Globus pallidus (tissue), 1 donor: Measurements from ENCODE around the gene CDCA5.

ENCODE experiments used
- DNase-seq: peaks from one replicate; pipeline ENCODE4 v3.0.0-alpha.2; 2015; ENCODE audit warnings: low spot score

The CDCA5 gene

DNA sequence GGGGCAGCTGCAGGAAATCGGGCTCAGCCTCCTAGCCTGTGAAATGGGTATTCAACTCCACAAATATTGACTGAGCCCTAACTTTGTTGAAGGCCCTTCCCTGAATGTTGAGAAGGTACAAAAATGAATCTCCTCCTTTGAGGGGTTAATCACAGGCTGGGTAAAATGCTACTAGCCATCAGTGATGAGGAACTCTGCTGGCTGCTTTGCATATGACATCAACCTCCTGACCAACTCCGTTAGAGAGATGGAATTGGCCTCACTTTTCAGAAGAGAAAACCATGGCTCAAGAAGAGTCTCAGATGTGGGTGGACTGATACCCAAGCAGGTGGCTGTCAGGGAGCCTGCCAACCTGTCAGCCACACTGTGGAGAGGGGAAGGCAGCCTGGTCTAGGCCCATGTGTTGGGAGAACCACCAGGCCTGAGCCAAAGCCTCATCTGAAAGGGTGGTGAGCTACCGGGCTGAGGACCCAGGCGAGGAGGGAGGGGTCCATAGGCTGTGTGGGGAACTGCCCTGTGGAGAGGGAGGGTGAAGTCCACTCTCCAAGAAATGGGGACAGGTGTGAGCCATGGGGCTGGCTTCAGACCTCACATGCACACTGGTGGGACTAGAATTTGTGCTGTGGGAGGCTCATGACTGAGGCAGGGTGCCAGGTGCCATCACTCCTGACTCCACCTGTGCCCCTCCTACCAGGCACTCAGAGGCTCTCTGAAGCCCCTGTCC lies 11.8 kb downstream of the CDCA5 start:
- no peak for DNase-seq

DNA sequence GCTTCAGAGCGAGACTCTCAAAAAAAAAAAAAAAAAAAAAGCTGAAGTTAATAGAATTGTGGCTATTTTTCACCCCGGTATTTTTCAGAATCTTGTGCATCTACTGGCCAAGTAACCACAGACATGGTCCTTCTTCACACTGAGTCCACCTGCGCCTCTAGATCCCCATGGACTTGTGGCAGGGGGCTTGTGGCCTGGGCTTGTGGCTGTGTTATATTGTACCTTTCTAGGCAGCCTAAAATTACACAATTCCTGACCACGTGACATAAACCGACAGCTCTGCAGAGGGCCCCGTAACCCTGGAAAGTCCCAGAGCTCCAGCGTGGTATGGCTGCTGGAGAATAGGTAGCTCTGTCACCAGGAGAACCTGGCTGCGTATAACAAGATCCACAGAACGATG lies 14.6 kb downstream of the CDCA5 start:
- DNase-seq = no peak

DNA sequence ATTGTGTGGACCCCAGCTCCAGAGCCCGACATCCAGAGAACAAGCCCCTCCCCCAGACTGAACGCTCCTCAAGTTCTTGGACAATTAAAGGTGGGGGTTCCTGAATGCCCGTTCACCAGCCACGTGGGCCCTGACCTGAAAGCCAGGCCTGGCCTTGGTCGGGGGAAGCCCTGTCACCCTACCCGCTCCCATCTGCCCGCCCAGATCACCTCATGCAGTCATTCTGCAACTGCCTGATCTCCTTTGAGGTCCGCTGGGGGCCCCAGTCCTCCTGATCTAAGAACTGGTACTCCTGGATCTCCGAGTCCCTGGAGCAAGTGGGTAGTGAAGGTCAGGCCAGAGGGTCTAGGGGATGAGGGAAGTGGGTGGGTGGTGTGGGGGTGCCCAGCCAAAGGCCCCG lies 16.4 kb downstream of the CDCA5 start:
- DNase-seq = no peak

DNA sequence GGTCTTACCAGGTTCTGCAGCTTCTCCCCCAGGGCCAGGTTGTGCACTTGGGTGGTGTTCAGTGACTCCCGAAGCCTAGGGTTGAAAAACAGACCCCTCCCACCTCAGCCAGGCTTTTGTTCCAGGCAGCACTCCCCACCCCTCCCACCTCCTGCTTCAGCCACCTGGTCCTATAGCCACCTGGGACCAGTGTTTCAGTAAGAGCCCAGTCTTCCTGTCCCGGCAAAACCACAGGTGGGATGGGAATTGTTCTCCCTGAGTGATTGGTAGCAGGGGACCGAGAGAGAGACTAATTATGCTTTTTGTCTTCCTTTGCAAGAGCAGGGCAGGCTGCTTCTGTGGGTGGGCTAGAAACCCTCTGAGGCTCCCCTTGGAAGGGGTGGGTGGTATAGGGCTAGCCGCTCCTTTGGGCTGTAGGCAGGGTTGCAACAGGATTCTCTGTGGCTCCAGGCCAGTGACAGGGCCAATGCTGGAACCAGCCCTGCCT lies 17.0 kb downstream of the CDCA5 start:
- no peak for DNase-seq

DNA sequence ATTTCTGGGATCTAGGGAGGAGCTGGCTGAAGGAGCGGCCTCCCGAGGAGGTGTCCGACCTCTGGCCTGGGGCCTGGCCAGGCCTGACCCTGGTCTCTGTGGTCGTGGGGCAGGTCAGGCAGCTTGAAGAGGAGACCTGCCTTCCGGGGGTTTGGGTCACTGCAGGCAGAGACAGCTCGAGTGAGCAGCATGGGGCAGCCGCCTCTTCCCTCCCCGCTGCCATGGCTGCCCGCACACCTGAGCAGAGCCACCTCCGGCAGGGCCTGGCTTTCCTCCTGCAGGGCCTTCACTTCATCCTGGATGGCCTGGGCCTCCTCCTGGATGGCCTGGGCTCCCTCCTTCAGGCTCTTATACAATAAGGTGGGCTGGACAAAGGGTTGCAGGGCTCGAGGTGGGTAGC lies 17.5 kb downstream of the CDCA5 start:
- DNase-seq = no peak

DNA sequence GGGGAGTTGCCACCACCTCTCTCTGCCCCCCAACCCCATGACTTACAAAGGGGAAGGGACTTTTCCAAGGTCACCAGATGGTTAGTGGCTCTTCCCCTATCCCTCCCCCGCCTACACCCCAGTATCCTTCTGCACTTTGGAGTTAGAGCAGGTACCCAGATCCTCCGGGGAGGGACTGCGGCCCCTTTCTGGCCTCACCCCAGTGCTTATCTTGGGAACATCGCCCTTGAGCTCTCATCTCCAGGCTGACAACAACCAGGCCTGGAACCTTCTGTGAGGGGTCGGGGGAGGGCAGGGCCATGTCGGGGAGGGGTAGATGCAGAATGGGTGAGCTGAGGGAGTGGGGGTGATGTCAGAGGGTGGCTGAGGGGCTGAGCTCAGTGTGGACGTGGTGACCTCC lies 18.0 kb downstream of the CDCA5 start:
- no peak for DNase-seq

DNA sequence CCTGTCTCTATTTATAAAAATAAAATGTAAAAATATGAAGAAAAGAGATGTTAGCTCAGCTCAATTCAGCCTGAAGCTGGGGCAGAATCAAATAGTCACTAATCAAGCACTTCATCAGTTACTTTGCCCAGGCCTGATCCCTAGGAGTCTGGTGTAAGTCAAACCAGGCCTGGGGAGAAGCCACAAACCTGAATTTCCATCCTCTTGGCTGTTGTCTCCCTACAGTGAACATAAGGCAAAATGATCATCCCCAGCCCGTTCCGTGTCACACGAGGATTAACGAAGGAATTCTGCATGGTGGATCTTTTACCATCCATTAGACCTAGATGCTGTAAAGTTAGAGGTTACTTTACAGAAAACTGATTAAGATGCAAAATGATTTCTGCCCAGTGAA lies 19.0 kb downstream of the CDCA5 start:
- no peak for DNase-seq

DNA sequence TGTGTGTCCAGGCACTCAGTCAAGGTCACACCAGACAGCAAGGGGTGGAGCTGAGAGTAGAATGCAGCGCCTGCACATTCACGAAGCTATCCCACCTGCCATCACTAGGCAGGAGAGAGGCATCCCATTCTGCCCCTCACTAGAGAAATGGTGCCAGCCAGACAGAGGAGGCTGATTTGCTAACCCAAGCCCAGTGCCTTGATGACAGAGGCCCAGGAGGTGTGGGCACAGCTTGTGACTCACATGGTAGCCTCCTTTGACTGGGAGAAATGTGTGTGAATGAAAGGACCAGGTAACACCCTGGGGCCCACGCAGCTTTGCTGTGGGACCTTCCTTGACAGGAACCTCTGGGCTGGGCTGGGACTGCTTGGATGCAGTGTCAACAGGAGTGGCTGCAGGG lies 20.3 kb downstream of the CDCA5 start:
- DNase-seq = no peak

DNA sequence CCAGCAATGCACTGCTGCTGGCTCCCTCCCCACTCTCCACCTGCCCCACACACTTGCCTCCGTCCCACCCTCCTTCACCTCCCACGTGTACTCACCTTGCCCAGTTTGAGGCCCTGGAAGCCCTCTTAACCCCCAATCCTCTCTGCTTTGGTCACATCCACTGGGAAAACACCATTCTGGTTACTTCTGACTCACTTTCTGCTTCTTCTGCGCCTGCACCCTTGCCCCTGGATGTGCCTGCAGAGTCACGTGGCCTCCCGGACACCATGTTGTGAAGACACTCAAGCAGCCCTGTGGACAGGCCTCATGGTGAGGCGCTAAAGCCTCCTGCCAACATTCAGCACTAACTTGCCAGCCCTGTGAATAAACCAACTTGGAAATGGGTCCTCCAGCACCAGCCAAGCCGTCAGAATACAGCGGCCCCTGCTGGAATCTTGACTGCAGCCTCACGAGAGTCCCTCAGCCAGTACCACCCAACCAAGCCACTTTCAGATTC lies 22.9 kb downstream of the CDCA5 start:
- no peak for DNase-seq

DNA sequence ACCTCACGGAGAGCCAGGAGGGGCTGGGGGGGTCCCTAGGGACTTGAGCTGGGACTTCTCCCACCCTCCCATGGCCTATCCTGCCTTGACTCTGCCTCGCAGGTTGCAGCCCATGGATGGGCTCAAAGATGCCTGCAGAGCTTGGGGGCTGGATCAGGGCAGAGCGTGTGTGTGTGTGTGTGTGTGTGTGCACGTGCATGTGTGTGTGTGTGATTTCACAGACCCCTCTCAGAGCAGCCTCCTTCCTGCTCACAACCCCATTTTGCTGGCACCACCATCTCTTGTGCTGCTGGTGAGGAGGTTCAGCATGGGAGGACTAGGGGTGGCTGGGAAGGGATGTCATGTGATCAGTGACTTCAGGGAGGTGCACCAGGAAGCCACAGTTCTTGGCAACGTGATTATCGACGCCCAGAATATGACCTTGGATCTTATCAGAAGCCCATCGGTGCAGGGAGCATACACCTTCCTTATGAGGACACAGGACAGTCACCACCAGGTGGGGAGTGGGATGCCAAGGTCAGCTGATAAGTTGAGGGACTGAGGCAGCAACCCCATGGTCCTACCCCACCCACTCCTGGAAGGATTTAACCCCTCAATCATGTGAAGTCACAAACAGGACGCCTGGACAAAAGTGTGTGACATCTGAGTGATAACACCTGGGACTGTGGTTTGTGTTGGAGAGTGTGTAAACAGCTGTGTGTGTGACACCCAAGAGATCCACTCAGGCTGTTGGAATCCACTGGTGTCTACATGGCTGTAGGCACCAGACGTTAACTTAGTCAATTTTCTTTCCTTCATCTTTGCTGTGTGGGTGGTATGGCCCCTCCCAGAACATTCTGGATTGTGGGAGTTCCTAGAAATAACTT lies 23.6 kb downstream of the CDCA5 start:
- no peak for DNase-seq

DNA sequence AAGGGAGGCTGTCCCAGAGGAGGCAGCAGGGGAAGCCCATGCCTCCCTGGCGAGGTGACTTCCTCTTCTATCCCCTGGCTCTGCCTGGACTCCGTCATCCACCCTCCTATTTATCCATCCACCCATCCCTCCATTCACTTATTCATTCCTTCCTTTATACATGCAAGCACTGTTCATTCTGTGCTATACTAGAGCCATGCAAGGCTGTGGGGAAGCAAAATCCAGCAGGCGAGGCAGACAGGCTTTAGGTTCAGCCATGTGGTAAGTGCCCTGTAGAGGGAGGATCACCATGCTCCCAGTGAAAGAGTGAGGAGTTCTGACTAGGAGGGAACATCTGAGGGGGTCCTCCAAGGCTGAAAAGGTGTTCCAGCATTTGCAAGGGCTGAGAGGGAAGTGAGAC lies 24.3 kb downstream of the CDCA5 start:
- DNase-seq = no peak

DNA sequence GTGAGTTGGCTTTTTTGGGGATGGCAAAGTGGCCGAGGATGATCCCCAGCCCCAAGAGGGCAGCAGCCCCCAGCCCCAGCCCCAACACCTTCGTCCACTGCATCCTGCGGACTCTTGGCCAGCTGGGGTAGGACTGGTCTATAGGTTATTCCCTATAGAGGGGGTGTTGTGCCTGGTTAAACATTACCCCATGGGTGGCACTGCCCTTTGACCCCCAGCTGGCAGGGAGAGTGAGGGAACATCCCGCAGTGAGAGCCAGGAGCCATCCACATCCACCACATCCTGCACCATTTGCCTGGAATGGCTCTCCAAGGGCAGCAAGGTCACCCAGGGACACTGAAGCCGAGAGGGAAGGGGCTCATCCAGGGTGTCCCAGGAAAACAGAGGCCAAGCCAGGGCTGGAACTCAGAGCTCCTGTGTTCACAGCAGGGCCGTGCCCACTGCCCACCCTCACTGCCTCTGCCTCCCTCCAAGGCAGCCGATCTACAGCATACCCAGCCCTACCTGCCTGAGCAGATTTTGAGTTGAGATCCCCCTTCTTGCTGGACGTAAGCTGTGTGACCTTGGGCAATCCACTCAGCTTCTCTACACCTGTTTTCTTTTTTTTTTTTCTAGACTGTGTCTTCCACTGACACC lies 25.3 kb downstream of the CDCA5 start, which contains the start of gene NAALADL1:
NAALADL1 (minus strand) TSS at position 135 of the 636 bp plus-strand sequence; CDS start at position 103, 32 bp downstream.
- no peak for DNase-seq

DNA sequence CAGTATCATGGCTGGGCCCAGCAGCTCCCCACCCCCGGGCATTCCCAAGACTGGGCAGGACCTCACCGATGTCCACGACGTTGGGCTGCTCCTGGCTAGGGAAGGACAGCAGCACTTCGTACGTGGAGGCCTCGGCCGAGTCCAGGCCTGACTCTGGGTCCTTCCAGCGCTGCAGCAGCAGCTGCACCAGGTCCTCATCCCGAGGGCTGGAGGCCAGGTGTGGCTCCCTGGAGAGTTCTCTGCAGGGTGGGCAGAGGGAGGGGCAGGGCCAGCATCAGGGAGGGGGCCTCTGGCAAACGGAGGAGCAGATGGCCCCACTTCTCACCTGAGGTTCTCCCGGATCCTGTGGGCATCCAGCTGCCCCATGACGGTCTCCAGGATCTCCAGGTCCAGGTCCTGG lies 25.8 kb downstream of the CDCA5 start:
- DNase-seq = no peak

DNA sequence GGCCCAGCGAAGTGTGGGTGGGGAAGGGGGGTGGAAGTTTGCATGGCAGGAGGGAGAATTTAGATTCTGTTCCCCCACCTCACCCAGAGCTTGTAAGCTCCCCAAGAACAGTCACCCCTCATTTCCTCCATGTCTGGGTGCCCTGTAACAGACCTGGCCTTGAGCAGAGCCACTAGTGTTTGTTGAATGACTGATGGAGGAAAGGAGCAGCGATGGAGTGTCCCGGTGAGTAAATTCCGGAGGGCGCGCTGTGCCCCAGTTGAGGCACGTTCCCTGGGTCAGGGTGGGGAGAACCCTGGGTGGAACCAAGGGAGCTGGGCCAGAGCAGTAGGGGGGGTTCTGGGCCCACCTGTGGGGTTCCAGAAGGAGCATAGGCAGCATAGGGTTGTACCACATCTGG lies 26.3 kb downstream of the CDCA5 start:
- DNase-seq = no peak

DNA sequence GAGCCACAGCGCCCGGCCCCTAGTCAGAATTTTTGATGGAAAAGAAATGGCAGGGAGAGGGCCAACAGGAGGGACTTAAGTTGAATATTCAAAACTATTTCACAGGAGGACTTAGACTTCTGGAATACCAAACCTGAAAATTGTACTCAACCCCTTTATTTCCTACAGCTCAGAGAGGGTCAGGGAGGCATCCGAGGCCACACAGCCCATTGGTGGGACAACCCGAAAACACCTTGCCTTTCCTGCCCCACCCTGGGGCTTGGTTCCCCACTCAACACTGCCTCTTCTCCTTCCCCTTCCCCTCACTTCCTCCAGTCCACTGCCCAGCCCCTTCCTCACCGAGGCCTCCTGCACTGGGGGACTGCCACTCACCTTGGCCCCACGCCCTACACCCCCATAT lies 26.8 kb downstream of the CDCA5 start:
- no peak for DNase-seq

DNA sequence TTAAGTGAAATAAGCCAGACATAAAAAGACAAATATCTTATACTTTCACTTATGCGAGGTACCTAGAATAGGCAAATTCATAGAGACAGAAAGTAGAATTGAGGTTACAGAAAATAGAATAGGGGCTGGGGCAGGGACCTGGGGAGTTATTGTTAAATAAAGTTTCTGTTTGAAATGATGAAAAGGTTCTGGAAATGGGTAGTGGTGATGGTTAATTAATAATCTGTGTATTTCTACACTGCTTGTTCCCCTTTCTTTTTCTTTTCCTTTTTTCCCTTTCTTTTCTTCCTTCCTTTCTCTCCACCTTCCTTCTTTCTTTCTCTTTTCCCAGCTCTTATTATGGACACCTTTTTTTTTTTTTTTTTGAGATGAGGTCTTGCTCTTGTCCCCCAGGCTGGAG lies 28.3 kb downstream of the CDCA5 start:
- no peak for DNase-seq

DNA sequence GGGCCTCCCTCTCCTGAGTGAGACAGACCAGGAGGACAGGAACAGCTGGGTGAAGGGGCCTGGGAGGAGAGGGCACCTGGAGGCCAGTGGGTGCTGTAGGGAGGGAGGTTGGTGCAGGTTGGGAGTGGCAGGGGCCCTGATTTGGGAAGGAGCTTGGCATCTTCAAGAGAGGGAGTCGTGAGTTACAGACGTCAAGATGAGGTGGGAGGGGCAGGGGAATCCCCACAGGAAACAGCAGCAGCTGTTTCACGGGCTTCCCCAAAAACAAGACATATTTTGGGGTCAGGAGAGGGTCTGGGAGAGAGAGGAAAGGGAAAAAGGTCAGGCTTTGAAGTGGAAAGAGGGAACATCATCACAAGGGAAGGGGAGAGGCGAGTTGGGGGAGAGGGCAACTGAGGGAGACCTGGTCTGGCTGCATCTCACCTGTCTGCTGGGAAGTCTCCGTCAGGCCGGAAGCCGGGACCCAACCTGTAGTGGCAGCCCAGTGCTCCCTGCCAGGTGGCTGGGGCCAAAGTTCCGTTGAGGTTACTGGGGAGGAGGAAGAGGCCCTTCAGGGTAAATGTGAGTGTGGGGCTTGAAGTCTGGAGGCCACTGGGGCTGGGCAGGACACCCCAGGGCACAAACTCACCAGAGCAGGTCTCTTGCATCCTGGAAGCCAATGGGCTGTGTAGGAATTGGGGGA lies 29.9 kb downstream of the CDCA5 start:
- DNase-seq = no peak

DNA sequence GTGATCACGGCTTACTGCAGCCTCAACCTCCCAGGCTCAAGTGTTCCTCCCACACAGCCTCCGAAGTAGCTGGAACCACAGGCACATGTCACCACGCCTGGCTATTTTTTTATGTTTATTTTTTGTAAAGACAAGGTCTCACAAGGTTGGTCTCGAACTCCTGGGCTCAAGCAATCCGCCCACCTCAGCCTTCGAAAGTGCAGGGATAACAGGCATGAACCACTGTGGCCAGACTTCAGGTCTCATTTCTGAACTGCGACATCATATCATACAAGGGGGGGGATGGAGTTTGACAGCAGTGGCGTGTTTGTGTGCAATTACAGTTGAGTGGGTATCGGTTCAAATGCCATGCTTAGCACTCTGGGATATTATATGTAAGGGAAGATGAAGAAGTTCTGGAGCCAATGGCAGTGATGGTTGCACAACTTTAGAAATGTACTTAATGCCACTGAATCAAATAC lies 32.4 kb downstream of the CDCA5 start:
- no peak for DNase-seq

DNA sequence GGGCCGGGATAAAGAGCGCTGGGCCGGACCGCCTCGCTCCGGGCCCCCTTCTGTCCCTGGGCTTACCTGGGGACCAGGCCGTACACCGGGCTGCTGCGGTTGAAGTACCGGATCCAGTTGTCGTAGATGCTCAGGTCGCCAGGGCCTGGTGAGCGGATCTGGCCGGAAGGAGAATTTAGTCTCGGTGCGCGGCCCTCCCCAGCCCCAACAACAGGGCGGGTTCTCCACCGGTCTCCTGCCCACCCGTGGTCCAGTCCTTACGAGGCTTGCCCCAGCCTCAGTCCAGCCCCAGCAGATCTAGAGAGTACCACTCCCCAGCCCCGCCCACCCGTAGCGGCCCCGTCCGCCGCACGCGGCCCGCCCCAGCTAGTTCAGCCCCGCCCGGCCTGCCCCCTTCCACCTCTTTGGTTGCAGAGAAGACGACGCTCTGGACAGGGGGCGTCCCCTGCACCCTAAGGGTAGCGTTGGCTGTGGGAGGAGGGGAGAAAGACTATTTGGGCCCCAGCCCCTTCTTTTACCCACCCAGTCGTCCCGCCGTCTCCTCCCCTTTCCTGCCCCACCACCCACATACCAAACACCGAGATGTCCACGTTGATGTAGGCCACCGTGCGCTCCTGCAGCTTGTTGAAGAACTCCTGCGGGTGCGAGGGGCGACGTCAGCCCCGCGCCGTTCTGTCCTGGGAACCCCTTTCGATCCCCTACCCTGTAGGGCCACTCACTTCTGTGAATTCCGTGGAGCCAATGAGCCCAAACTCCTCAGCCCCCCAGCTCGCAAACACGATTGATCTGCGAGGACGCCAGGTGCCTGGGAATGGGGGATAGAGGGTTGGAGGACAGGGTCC lies 36.0 kb downstream of the CDCA5 start:
- DNase-seq = no peak

DNA sequence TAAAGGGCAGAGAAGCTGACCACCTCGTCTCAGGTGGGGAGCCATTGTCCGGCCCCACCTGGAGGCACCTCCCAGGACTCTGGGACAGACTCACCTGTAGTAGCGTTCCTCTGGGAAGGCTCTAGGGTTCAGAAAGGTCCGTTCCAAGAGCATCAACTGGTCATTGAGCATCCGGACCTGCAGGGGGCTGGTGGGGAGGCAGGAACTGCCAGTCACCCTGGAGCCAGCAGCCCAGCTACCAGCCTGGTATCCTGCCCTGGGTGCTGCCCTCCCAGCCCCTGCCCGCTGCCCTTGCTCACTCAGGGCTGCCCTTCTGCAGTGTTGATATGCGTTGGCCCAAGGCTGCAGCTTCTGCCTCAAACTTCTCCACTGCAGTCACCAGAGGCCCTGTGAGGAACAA lies 38.1 kb downstream of the CDCA5 start:
- no peak for DNase-seq

DNA sequence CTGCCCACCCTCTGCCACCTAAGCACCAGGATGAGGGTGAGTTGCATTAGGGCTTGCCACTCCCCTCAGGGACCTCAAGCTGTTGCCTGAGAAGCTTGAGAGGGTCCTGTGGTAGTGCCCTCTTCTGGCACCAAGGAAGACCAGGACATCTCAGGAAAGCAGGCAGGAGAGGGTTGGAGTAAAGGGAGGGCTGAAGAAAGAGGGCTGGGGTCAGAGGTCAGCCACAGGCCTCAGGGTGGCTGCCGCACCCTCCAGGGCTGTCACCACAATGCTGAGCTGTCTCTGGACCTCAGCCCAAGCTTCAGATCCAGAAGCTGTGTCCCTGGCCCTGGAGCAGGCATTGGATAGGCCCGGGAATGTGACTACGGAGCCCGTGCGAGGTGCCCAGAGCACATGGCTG lies 38.8 kb downstream of the CDCA5 start:
- DNase-seq = no peak
